Upper lobe of left lung (tissue), 4 donors: Measurements from ENCODE around the gene TENM4.

ENCODE experiments used
- CTCF ChIP-seq, 6 experiments: fragments of 450-650 bp in 4 of 6; fragments of 200-600 bp in 2 of 6; sonication (generic) in 2 of 6; IDR thresholded peaks; one replicate each; pipeline ENCODE4 v1.5.1; 2016 to 2019; ENCODE audit warnings: antibody characterized with exemption in 6 of 6
- POLR2A ChIP-seq, 4 donors: fragments of 450-650 bp; IDR thresholded peaks; one replicate each; pipeline ENCODE4 v1.5.1; 2016 to 2017; ENCODE audit warnings: antibody characterized with exemption in 4 of 4, mild to moderate bottlenecking in 2 of 4

- no peak for TF ChIP-seq POLR2A (IDR thresholded peaks at IDR 0.05)
- TF ChIP-seq CTCF (IDR thresholded peaks at IDR 0.05) = no peak
These were observed 730.4 kb downstream of the TENM4 start for GRCh38 chr11:78710417-78710816.
